Measurements from ENCODE around the gene SLFNL1. TPM values are rescaled to one million over a fixed set of nuclear protein-coding genes. Genes with fewer than 3 reads are reported as not detected.

SLFNL1 gene
- 0.14 and 0.44 TPM in 2 replicates for total RNA-seq

GRCh38 chr1:41021526-41022308 lies at the start of gene SLFNL1:
SLFNL1 (minus strand) TSS chr1:41021725; CDS start chr1:41020660, 1,065 bp downstream.

GRCh38 chr1:40979241-40980067 lies 42.1 kb downstream of the SLFNL1 start, which contains the start of gene CTPS1:
CTPS1 (plus strand) TSS chr1:40979696; CDS start chr1:40983291, 3,595 bp downstream.

Other genes with a start within 250 kb of the SLFNL1 start
- gene KCNQ4, start 237.9 kb downstream of the SLFNL1 start, total RNA-seq, result under 0.01 TPM in 1 of 2 replicates, not detected in the other
- gene CITED4, start 159.4 kb downstream of the SLFNL1 start, total RNA-seq, result 1.8 and 10.2 TPM in 2 replicates
- gene CTPS1, start 42.0 kb downstream of the SLFNL1 start, total RNA-seq, result 38.1 and 67.7 TPM in 2 replicates
- gene SCMH1, start 220.6 kb upstream of the SLFNL1 start, total RNA-seq, result 28.8 and 36.8 TPM in 2 replicates